Right lobe of liver (tissue), 4 donors: ENCODE measurements around the gene STK40.

ENCODE experiments used
- POLR2A ChIP-seq: fragments of 450-650 bp; IDR thresholded peaks from one replicate; pipeline ENCODE4 v1.6.1; 2017; ENCODE audit warnings: antibody characterized with exemption, mild to moderate bottlenecking
- TF ChIP-seq, protein P1 (sequence below), 4 donors: fragments of 200-600 bp in 3 of 4; fragments of 450-650 bp in 1 of 4; IDR thresholded peaks; one replicate each; pipeline versions ENCODE4 v1.5.1 to v1.8.0; 2016 to 2022; ENCODE audit warnings: antibody characterized with exemption in 4 of 4, mild to moderate bottlenecking in 2 of 4
- donor health status: DM: no; HTN: no; CAD: no.
- donor health status: DM: no; HTN: no; CAD: no.
- donor health status: DM: no; HTN: yes; CAD: no.

DNA sequence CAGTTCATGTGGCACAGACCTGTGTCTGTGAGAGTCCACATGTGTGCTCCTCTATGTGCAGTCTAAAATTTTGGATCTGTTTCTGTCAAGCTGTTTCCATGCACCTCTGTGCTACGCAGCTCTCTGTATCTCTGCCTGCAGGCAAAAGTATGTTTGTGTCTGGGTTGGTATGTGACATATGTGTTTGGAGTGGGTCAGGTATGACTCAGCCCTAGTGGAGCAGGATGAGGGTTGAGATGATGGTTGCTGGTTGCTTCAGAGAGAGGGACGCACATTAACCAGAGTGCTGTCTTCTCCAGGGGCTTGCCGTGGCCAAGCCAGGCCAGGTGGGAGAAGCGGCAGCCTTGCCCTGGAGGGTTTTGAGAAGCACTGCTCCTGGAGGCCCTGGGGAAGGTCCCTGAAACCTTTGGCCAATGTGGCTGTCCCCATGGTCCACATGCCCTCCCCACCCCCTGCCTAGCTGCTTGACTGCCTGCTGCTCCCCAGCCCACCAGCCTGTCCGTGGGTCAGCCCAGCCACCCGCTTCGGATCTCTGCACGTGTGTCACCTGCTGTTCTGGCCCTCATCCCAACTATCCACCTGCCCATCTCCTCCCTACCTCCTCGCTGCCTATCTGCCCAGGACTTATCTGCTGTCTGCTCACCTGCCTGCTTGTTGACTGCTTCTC lies 58.2 kb downstream of the STK40 start:
- TF ChIP-seq, protein P1, sequence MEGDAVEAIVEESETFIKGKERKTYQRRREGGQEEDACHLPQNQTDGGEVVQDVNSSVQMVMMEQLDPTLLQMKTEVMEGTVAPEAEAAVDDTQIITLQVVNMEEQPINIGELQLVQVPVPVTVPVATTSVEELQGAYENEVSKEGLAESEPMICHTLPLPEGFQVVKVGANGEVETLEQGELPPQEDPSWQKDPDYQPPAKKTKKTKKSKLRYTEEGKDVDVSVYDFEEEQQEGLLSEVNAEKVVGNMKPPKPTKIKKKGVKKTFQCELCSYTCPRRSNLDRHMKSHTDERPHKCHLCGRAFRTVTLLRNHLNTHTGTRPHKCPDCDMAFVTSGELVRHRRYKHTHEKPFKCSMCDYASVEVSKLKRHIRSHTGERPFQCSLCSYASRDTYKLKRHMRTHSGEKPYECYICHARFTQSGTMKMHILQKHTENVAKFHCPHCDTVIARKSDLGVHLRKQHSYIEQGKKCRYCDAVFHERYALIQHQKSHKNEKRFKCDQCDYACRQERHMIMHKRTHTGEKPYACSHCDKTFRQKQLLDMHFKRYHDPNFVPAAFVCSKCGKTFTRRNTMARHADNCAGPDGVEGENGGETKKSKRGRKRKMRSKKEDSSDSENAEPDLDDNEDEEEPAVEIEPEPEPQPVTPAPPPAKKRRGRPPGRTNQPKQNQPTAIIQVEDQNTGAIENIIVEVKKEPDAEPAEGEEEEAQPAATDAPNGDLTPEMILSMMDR (IDR thresholded peaks at IDR 0.05) = no peak
- TF ChIP-seq POLR2A = no peak
